Endothelial cell of umbilical vein (primary cell): Measurements from ENCODE around the gene VPS8. TPM values are rescaled to one million over a fixed set of nuclear protein-coding genes. Genes with fewer than 3 reads are reported as not detected.

Source experiments
- BruUV-seq: library from RNA; stranded (reverse); fragments of 400-500 nt; replicated peaks from 2 replicates; lab custom pipeline; 2021; lab: Mats Ljungman, UMichigan
- CTCF ChIA-PET: fragments of 300-600, 350-600 bp; sonication (Branson Sonifier 250); formaldehyde crosslinking; loops from one replicate; lab custom pipeline; 2021; ENCODE audit warnings: antibody characterized with exemption, inconsistent platforms; lab: Charles Lee
- POLR2A ChIA-PET: fragments of 300-600, 350-600 bp; sonication (Branson Sonifier 250); formaldehyde crosslinking; loops from one replicate; lab custom pipeline; 2021; ENCODE audit warnings: antibody characterized with exemption, inconsistent platforms; lab: Charles Lee
- DNase-seq: peaks from one replicate; pipeline ENCODE4 v3.0.0-alpha.2; 2011; ENCODE audit warnings: low read depth, low spot score
- FAIRE-seq: peaks from 2 replicates; lab custom pipeline; 2011; peaks lifted over from hg19 to GRCh38; lab: Jason Lieb, UNC
- H2AFZ ChIP-seq: 2 replicates; pipeline ENCODE4 v1.6.0; 2012; ENCODE audit warnings: low read depth, low read length, control low read depth, inconsistent platforms
- H3K27ac ChIP-seq: 2 replicates; pipeline ENCODE4 v1.5.1; 2011; ENCODE audit warnings: low read depth, mild to moderate bottlenecking, control low read depth, low read length, moderate library complexity; ENCODE audit not compliant: insufficient read depth
- H3K27me3 ChIP-seq, 2 experiments: 2 replicates each; pipeline versions ENCODE4 v1.6.0 to v1.6.1; 2011; ENCODE audit warnings: low read length in 2 of 2, mixed read lengths in 1 of 2; ENCODE audit not compliant: control insufficient read depth in 2 of 2, insufficient read depth in 2 of 2
- H3K36me3 ChIP-seq, 2 experiments: 2 replicates in 1 of 2; 3 replicates in 1 of 2; pipeline ENCODE4 v1.5.1; 2011; ENCODE audit warnings: low read length in 2 of 2, mild to moderate bottlenecking in 1 of 2, moderate library complexity in 1 of 2; ENCODE audit not compliant: control insufficient read depth in 2 of 2, insufficient read depth in 2 of 2; ENCODE audit errors: extremely low read depth in 1 of 2
- H3K4me1 ChIP-seq: 3 replicates; pipeline ENCODE4 v1.5.1; 2011; ENCODE audit warnings: mild to moderate bottlenecking, low read length; ENCODE audit not compliant: control insufficient read depth, insufficient read depth; ENCODE audit errors: extremely low read depth
- H3K4me2 ChIP-seq: 2 replicates; pipeline ENCODE4 v1.6.1; 2011; ENCODE audit warnings: low read length, control low read depth, mixed read lengths; ENCODE audit not compliant: insufficient read depth
- H3K4me3 ChIP-seq, 3 experiments: fragments of 200-600 bp in 1 of 3; sonication (generic), shearing (Covaris generic) in 1 of 3; replicated peaks in 1 of 3; 2 replicates each; pipeline ENCODE4 v1.5.1; 2011 to 2016; ENCODE audit warnings: control low read depth in 3 of 3, low read length in 3 of 3, mild to moderate bottlenecking in 2 of 3, inconsistent platforms in 1 of 3, low read depth in 1 of 3, moderate library complexity in 1 of 3; ENCODE audit not compliant: insufficient read depth in 1 of 3
- H3K79me2 ChIP-seq: 2 replicates; pipeline ENCODE4 v1.6.0; 2012; ENCODE audit warnings: low read length, inconsistent platforms; ENCODE audit not compliant: control insufficient read depth, insufficient read depth
- H3K9ac ChIP-seq: replicated peaks from 2 replicates; pipeline ENCODE3; 2011; ENCODE audit warnings: low read length, control low read depth; ENCODE audit not compliant: insufficient read depth; ENCODE audit errors: extremely low read depth
- H3K9me1 ChIP-seq: replicated peaks from 3 replicates; pipeline ENCODE4 v1.6.0; 2011; ENCODE audit warnings: mild to moderate bottlenecking, low read length; ENCODE audit not compliant: control insufficient read depth, insufficient read depth; ENCODE audit errors: extremely low read depth
- H3K9me3 ChIP-seq: replicated peaks from 2 replicates; pipeline ENCODE4 v1.5.1; 2012; ENCODE audit warnings: low read length, inconsistent platforms; ENCODE audit not compliant: control insufficient read depth, insufficient read depth
- H4K20me1 ChIP-seq: replicated peaks from 2 replicates; pipeline ENCODE3; 2011; ENCODE audit warnings: mild to moderate bottlenecking, low read length; ENCODE audit not compliant: control insufficient read depth, insufficient read depth; ENCODE audit errors: extremely low read depth
- CTCF ChIP-seq, 2 donors: IDR thresholded peaks; 1 replicate in 1 of 2; 2 replicates in 1 of 2; pipeline ENCODE4 v1.5.1; 2011; ENCODE audit warnings: low read length in 2 of 2, mild to moderate bottlenecking in 2 of 2, moderate library complexity in 2 of 2, control low read depth in 1 of 2, inconsistent platforms in 1 of 2, low read depth in 1 of 2; ENCODE audit not compliant: insufficient read depth in 1 of 2; ENCODE audit errors: extremely low read depth in 1 of 2
- EZH2 ChIP-seq: IDR thresholded peaks from 2 replicates; pipeline ENCODE4 v1.6.1; 2012; ENCODE audit warnings: borderline replicate concordance, low read depth, mild to moderate bottlenecking, moderate library complexity, low read length, inconsistent platforms; ENCODE audit not compliant: severe bottlenecking
- FOS ChIP-seq: IDR thresholded peaks from 2 replicates; pipeline ENCODE4 v1.6.1; 2011; ENCODE audit warnings: mild to moderate bottlenecking, low read length, moderate library complexity, borderline replicate concordance; ENCODE audit not compliant: insufficient read depth
- GATA2 ChIP-seq: IDR thresholded peaks from 2 replicates; pipeline ENCODE4 v1.7.0; 2011; ENCODE audit warnings: low read depth, mild to moderate bottlenecking, moderate library complexity, mixed read lengths, low read length; ENCODE audit not compliant: insufficient read length, insufficient read depth
- JUN ChIP-seq: IDR thresholded peaks from 2 replicates; pipeline ENCODE4 v1.6.1; 2011; ENCODE audit warnings: borderline replicate concordance, low read depth; ENCODE audit not compliant: insufficient read length, insufficient read depth
- MYC ChIP-seq: IDR thresholded peaks from one replicate; pipeline ENCODE4 v1.6.1; 2011; ENCODE audit warnings: mild to moderate bottlenecking, low read depth, low read length
- POLR2A ChIP-seq: IDR thresholded peaks from 2 replicates; pipeline ENCODE4 v1.6.1; 2012; ENCODE audit warnings: low read depth, mild to moderate bottlenecking, control low read depth, low read length
- POLR2AphosphoS5 ChIP-seq: IDR thresholded peaks from 2 replicates; pipeline ENCODE4 v1.6.1; 2012; ENCODE audit warnings: low read depth, mild to moderate bottlenecking, control low read depth, low read length, moderate library complexity; ENCODE audit not compliant: insufficient read depth
- dilution Hi-C: fragments of 300-500 bp; cut with MboI; formaldehyde crosslinking; loops from one replicate; pipeline ENCODE4 v1.15.0; 2019; ENCODE audit warnings: low sequenced_read_pairs; ENCODE audit not compliant: extremely low pct_ligation_motif_present
- intact Hi-C: fragments of 100-400 bp; cut with micrococcal nuclease; formaldehyde crosslinking; loops from one replicate; pipeline ENCODE4 v1.10.0; 2022
- polyA plus RNA-seq, 4 experiments: library from polyadenylated mRNA; depleted of rRNA in 3 of 4; stranded (reverse) in 3 of 4; unstranded in 1 of 4; fragments of >200 nt; gene quantifications; 2 replicates each; pipeline versions ENCODE4 v1.2.1 to v1.2.3, GENCODE V29; 2011 to 2012; ENCODE audit warnings: missing spikeins in 1 of 4
- total RNA-seq: library from RNA; stranded (reverse); gene quantifications from 2 replicates; pipeline ENCODE4 v1.2.3, GENCODE V29; 2021
- TF ChIP-seq, protein P1 (sequence below): IDR thresholded peaks from 2 replicates; pipeline ENCODE4 v1.6.1; 2011; ENCODE audit not compliant: insufficient read depth, insufficient read length

The VPS8 gene
- total and polyA plus RNA-seq, 2 donors (not counting 3 experiments of a cell fraction or from before 2014, with no cell fraction given) = 13.7 to 51.6 TPM

- Histone ChIP-seq H2AFZ (no peak overlapping the region), H3K4me3 (no peak overlapping the region), H3K27ac (no peak overlapping the region), H3K9ac (no peak overlapping the region), H3K36me3 (peaks cover 3 to 4% of the 10 kb centered on the region in 2 experiments), H3K9me1 (no peaks in the 10 kb centered on the region), H3K27me3 (no peaks in the 10 kb centered on the region), H3K4me1 (no peaks in the 10 kb centered on the region), H3K9me3 (no peaks in the 10 kb centered on the region), H4K20me1 (no peaks in the 10 kb centered on the region), H3K4me2 (no peak overlapping the region), H3K79me2 (no peaks in the 10 kb centered on the region)
- CTCF ChIA-PET = interaction anchor here (3.6 kb wide), 1 partner anchor 297 kb away, joined by 47 read pairs; no protein-coding TSS in a partner anchor
- intact Hi-C loops = no loop called here
- dilution Hi-C loops = no loop called here
- POLR2A ChIA-PET = no interaction called here
- FAIRE-seq (no peak), DNase-seq (no peak)
- TF ChIP-seq GATA2 (no peak), EZH2 (no peak), JUN (no peak)
- BruUV-seq = no TSS peak
Observed at GRCh38 chr3:184880276-184881019, 68.5 kb downstream of the VPS8 start.

- dilution Hi-C loops = no loop called here
- DNase-seq (no peak), FAIRE-seq (no peak)
- H3K36me3 ChIP-seq = no peaks in the 10 kb centered on the region
- no peaks in the 10 kb centered on the region for H3K27me3 ChIP-seq
- no peak overlapping the region for H3K9ac ChIP-seq
- no peak overlapping the region for H3K27ac ChIP-seq
- no peaks in the 10 kb centered on the region for H3K4me1 ChIP-seq
- no peaks in the 10 kb centered on the region for H3K79me2 ChIP-seq
- intact Hi-C loops = no loop called here
- TF ChIP-seq FOS (no peak), EZH2 (no peak), GATA2 (no peak), POLR2AphosphoS5 (no peak), MYC (no peak), CTCF (IDR thresholded peaks at IDR 0.05; ENCODE audit: extremely low read depth in 1 of 2, insufficient read depth in 1 of 2, low read depth in 1 of 2, low read length in 2 of 2) (no peak), JUN (no peak), POLR2A (no peak)
- TF ChIP-seq, protein P1, sequence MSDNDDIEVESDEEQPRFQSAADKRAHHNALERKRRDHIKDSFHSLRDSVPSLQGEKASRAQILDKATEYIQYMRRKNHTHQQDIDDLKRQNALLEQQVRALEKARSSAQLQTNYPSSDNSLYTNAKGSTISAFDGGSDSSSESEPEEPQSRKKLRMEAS = no peak
- no peaks in the 10 kb centered on the region for H4K20me1 ChIP-seq
- CTCF ChIA-PET = interaction anchor here (0.8 to 2.2 kb wide), 3 partner anchors 9 to 292 kb away, joined by 3 to 8 read pairs (median 7); no protein-coding TSS in a partner anchor
- no peak overlapping the region for H3K4me3 ChIP-seq
- H2AFZ ChIP-seq = no peak overlapping the region
- no peaks in the 10 kb centered on the region for H3K9me1 ChIP-seq
- no TSS peak for BruUV-seq
- no peak overlapping the region for H3K4me2 ChIP-seq
- no peaks in the 10 kb centered on the region for H3K9me3 ChIP-seq
- POLR2A ChIA-PET = interaction anchor here (0.6 kb wide), 1 partner anchor 368 kb away, joined by 4 read pairs; no protein-coding TSS in a partner anchor
Observed at GRCh38 chr3:184884359-184885017, 72.5 kb downstream of the VPS8 start.
